ENCODE results near the gene CAPN9. TPM values are rescaled to one million over a fixed set of nuclear protein-coding genes. Genes with fewer than 3 reads are reported as not detected.

Gene CAPN9
- total and polyA plus RNA-seq, 9 of the 15 experiments (the other 6 are each of a cell fraction or from before 2014, with no cell fraction given) = not detected

DNA sequence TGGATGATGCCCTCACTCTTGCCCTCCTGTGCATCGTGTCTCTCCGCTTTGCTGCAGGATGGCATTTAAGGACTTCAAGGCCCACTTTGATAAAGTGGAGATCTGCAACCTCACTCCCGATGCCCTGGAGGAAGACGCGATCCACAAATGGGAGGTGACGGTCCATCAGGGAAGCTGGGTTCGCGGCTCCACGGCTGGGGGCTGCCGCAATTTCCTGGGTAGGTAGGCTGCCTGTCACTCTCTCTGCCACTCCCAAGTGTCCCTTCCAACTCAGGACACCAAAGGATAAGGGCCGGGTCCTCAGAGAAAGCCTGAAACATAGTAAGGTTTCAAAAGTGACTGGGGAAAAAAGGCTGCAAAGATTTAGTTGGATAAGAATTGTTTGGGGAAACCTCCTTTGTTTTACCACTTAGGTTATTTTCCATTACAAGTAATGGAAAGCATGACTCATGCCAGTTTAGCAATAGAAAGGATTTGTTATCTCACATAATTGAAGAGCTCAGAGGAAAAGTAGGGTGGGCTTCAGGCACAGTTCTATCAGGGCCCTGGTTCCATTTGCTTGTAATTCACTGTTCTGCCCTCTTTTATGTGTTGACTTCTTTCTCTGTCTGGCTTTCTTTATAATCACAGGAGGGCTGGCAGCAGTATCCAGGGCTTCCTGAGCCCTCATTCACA, 31.9 kb downstream of the CAPN9 start:
- in situ Hi-C loops (cut with MboI) = no loop called here
- 16% methylated on average over 11 of the region's 11 CpGs for WGBS (ENCODE audit: insufficient coverage, low coverage, missing lambda C conversion rate)
- CTCF ChIA-PET (ENCODE audit: low intra/inter-chr PET ratio) = no interaction called here

More for the DNA sequence above, 31.9 kb downstream of the CAPN9 start:
- H3K9me3 ChIP-seq (replicated peaks; ENCODE audit: control insufficient read depth, insufficient read depth, low read depth, low read length) = no peaks in the 10 kb centered on the region
- no peaks in the 10 kb centered on the region for H3K36me3 ChIP-seq (ENCODE audit: control insufficient read depth, insufficient read depth, low read length)
- no peak for DNase-seq (ENCODE audit: extremely low read depth in 1 of 4, low spot score in 3 of 4)
- intact Hi-C loops (cut with micrococcal nuclease) = loop anchor here (10.0 kb wide), 1 partner anchor 434 kb away; no protein-coding TSS in a partner anchor
- no peak overlapping the region for H3K27ac ChIP-seq (ENCODE audit: extremely low read depth, low read depth, low read length)
- H3K9me1 ChIP-seq (ENCODE audit: control insufficient read depth, insufficient read depth, low read length) = no peaks in the 10 kb centered on the region
- FAIRE-seq = no peak
- TF ChIP-seq FOSL1 (tag; conservative IDR thresholded peaks at IDR 0.05) (peak; percentile 56), ZNF561 (CRISPR knock-in tag; conservative IDR thresholded peaks at IDR 0.05) (no peak), JUND (IDR thresholded peaks at IDR 0.05; ENCODE audit: borderline replicate concordance, low read depth, low read length) (peak; percentile 21; the same call in 1 of the 2 replicates), JUND (tag; IDR thresholded peaks at IDR 0.05; ENCODE audit: borderline replicate concordance, low read depth, low read length) (no peak; the same call in 2 of the 3 replicates)
- TF ChIP-seq, protein P1, sequence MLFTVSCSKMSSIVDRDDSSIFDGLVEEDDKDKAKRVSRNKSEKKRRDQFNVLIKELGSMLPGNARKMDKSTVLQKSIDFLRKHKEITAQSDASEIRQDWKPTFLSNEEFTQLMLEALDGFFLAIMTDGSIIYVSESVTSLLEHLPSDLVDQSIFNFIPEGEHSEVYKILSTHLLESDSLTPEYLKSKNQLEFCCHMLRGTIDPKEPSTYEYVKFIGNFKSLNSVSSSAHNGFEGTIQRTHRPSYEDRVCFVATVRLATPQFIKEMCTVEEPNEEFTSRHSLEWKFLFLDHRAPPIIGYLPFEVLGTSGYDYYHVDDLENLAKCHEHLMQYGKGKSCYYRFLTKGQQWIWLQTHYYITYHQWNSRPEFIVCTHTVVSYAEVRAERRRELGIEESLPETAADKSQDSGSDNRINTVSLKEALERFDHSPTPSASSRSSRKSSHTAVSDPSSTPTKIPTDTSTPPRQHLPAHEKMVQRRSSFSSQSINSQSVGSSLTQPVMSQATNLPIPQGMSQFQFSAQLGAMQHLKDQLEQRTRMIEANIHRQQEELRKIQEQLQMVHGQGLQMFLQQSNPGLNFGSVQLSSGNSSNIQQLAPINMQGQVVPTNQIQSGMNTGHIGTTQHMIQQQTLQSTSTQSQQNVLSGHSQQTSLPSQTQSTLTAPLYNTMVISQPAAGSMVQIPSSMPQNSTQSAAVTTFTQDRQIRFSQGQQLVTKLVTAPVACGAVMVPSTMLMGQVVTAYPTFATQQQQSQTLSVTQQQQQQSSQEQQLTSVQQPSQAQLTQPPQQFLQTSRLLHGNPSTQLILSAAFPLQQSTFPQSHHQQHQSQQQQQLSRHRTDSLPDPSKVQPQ (CRISPR knock-in tag; IDR thresholded peaks at IDR 0.05; ENCODE audit: borderline replicate concordance) = no peak
- TF ChIP-seq, protein P2, sequence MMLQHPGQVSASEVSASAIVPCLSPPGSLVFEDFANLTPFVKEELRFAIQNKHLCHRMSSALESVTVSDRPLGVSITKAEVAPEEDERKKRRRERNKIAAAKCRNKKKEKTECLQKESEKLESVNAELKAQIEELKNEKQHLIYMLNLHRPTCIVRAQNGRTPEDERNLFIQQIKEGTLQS (IDR thresholded peaks at IDR 0.05) = peak; percentile 36; the same call in 1 of the 2 replicates
- TF ChIP-seq, protein P2 (CRISPR knock-in tag; conservative IDR thresholded peaks at IDR 0.05) = no peak
- H3K4me2 ChIP-seq (ENCODE audit: insufficient read depth, low read length) = no peak overlapping the region
- no peak overlapping the region for H2AFZ ChIP-seq (ENCODE audit: low read depth, low read length)
- POLR2A ChIA-PET = interaction anchor here (0.6 to 0.8 kb wide), 3 partner anchors 31 to 83 kb away, joined by 3 to 4 read pairs (median 3); no protein-coding TSS in a partner anchor
- H3K27me3 ChIP-seq (ENCODE audit: control insufficient read depth in 2 of 2, insufficient read depth in 2 of 2, low read length in 2 of 2) = peaks cover 21 to 34% of the 10 kb centered on the region in 2 experiments
- no peak for ATAC-seq
- no peaks in the 10 kb centered on the region for H3K79me2 ChIP-seq (ENCODE audit: control insufficient read depth, insufficient read depth, low read length)
- no peak overlapping the region for H3K4me3 ChIP-seq
- BruUV-seq (replicated peaks) = no TSS peak
- no peak overlapping the region for H3K9ac ChIP-seq (ENCODE audit: insufficient read depth in 1 of 2, low read depth in 2 of 2, low read length in 2 of 2)
- H3K4me1 ChIP-seq (replicated peaks in 1 of 2; ENCODE audit: control insufficient read depth in 2 of 2, insufficient read depth in 2 of 2, low read length in 2 of 2) = no peaks in the 10 kb centered on the region
- no peaks in the 10 kb centered on the region for H4K20me1 ChIP-seq (replicated peaks; ENCODE audit: control insufficient read depth, insufficient read depth, low read length)
